H1 (cell line): ENCODE measurements around the gene MPP3. TPM values are rescaled to one million over a fixed set of nuclear protein-coding genes. Genes with fewer than 3 reads are reported as not detected.
A peak's percentile ranks its signal among the peaks of the same experiment; 100 is the strongest.

Experiments used
- CTCF ChIA-PET: fragments of 300-600 bp; sonication (Branson Sonifier 250); formaldehyde crosslinking; loops from one replicate; lab custom pipeline; 2021; ENCODE audit not compliant: partially characterized antibody; lab: Charles Lee
- POLR2A ChIA-PET: fragments of 300-600 bp; sonication (Branson Sonifier 250); formaldehyde crosslinking; loops from one replicate; lab custom pipeline; 2021; ENCODE audit warnings: inconsistent platforms; ENCODE audit not compliant: partially characterized antibody; lab: Charles Lee
- DNase-seq, 2 experiments: peaks; one replicate each; pipeline versions ENCODE4 v3.0.0 to v3.0.0-alpha.2; 2010 to 2022; ENCODE audit warnings: low spot score in 2 of 2, low read depth in 1 of 2, mixed read lengths in 1 of 2
- FAIRE-seq: peaks from 2 replicates; lab custom pipeline; 2011; peaks lifted over from hg19 to GRCh38; lab: Jason Lieb, UNC
- H2AFZ ChIP-seq: 2 replicates; pipeline ENCODE4 v1.8.1; 2012; ENCODE audit warnings: low read length, inconsistent platforms
- H2AK5ac ChIP-seq: 2 replicates; pipeline ENCODE4 v1.6.1; 2013; ENCODE audit warnings: low read depth, low read length
- H2BK120ac ChIP-seq: replicated peaks from 2 replicates; pipeline ENCODE3; 2013; ENCODE audit warnings: low read depth, low read length, inconsistent platforms
- H2BK12ac ChIP-seq: 2 replicates; pipeline ENCODE4 v1.6.1; 2013; ENCODE audit warnings: low read depth, low read length
- H2BK15ac ChIP-seq: 2 replicates; pipeline ENCODE4 v1.6.1; 2013; ENCODE audit warnings: low read length
- H2BK20ac ChIP-seq: 2 replicates; pipeline ENCODE4 v1.6.1; 2013; ENCODE audit warnings: low read length
- H2BK5ac ChIP-seq: 2 replicates; pipeline ENCODE4 v1.6.1; 2013; ENCODE audit warnings: low read depth, low read length
- H3K14ac ChIP-seq: 2 replicates; pipeline ENCODE4 v1.6.1; 2013; ENCODE audit warnings: inconsistent platforms; ENCODE audit not compliant: insufficient read length
- H3K18ac ChIP-seq: 2 replicates; pipeline ENCODE4 v1.6.1; 2013; ENCODE audit warnings: low read length; ENCODE audit errors: extremely low read depth
- H3K23ac ChIP-seq: 2 replicates; pipeline ENCODE4 v1.6.1; 2013; ENCODE audit warnings: inconsistent platforms; ENCODE audit not compliant: insufficient read length
- H3K23me2 ChIP-seq: 2 replicates; pipeline ENCODE4 v1.6.1; 2013; ENCODE audit warnings: low read depth, low read length
- H3K27ac ChIP-seq: 2 replicates; pipeline ENCODE4 v1.6.1; 2011; ENCODE audit warnings: low read depth, low read length, inconsistent platforms
- H3K27me3 ChIP-seq, 4 experiments: replicated peaks in 1 of 4; 1 replicate in 1 of 4; 2 replicates in 3 of 4; pipeline versions ENCODE4 v1.6.1 to v1.8.1; 2011 to 2013; ENCODE audit warnings: low read length in 3 of 4, mild to moderate bottlenecking in 3 of 4, inconsistent platforms in 2 of 4, mixed read lengths in 2 of 4, moderate library complexity in 1 of 4; ENCODE audit not compliant: control insufficient read depth in 3 of 4, insufficient read depth in 3 of 4; ENCODE audit errors: extremely low read depth in 1 of 4
- H3K36me3 ChIP-seq, 4 experiments: 2 replicates each; pipeline versions ENCODE4 v1.6.1 to v1.8.1; 2011 to 2013; ENCODE audit warnings: mild to moderate bottlenecking in 4 of 4, low read length in 3 of 4, moderate library complexity in 2 of 4, control low read depth in 1 of 4, inconsistent platforms in 1 of 4; ENCODE audit not compliant: insufficient read depth in 4 of 4, control insufficient read depth in 2 of 4
- H3K4ac ChIP-seq: replicated peaks from 2 replicates; pipeline ENCODE3; 2013; ENCODE audit warnings: low read length, low read depth, mixed read lengths, inconsistent platforms; ENCODE audit not compliant: insufficient read length
- H3K4me1 ChIP-seq, 4 experiments: replicated peaks in 1 of 4; 1 replicate in 1 of 4; 2 replicates in 3 of 4; pipeline versions ENCODE4 v1.6.1 to v1.8.1; 2011 to 2013; ENCODE audit warnings: low read length in 3 of 4, inconsistent platforms in 2 of 4, mixed read lengths in 1 of 4; ENCODE audit not compliant: insufficient read depth in 4 of 4, control insufficient read depth in 3 of 4
- H3K4me2 ChIP-seq, 2 experiments: 2 replicates each; pipeline versions ENCODE4 v1.6.1 to v1.8.1; 2011 to 2013; ENCODE audit warnings: low read depth in 2 of 2, low read length in 2 of 2, control low read depth in 1 of 2, inconsistent platforms in 1 of 2, mild to moderate bottlenecking in 1 of 2; ENCODE audit not compliant: insufficient read depth in 1 of 2
- H3K4me3 ChIP-seq, 4 experiments: fragments of 200-600, 300-600 bp in 1 of 4; sonication (generic), shearing (Covaris generic), sonication (Bioruptor Twin) in 1 of 4; 2 replicates each; pipeline versions ENCODE4 v1.5.1 to v1.8.1; 2011 to 2016; ENCODE audit warnings: low read length in 4 of 4, low read depth in 3 of 4, control low read depth in 2 of 4, inconsistent platforms in 2 of 4, mild to moderate bottlenecking in 2 of 4, mixed read lengths in 1 of 4, moderate library complexity in 1 of 4; ENCODE audit not compliant: insufficient read depth in 2 of 4; ENCODE audit errors: extremely low read depth in 1 of 4
- H3K56ac ChIP-seq: replicated peaks from 2 replicates; pipeline ENCODE3; 2013; ENCODE audit warnings: low read depth, mild to moderate bottlenecking, mixed read lengths, low read length, inconsistent platforms; ENCODE audit not compliant: insufficient read length
- H3K79me1 ChIP-seq: 2 replicates; pipeline ENCODE4 v1.6.1; 2013; ENCODE audit warnings: low read depth, low read length, control low read depth
- H3K79me2 ChIP-seq, 2 experiments: 2 replicates each; pipeline versions ENCODE4 v1.6.1 to v1.8.1; 2012 to 2013; ENCODE audit warnings: low read length in 2 of 2, mild to moderate bottlenecking in 2 of 2, inconsistent platforms in 1 of 2; ENCODE audit not compliant: insufficient read depth in 2 of 2, control insufficient read depth in 1 of 2
- H3K9ac ChIP-seq, 4 experiments: replicated peaks in 1 of 4; 1 replicate in 1 of 4; 2 replicates in 3 of 4; pipeline versions ENCODE4 v1.6.1 to v1.8.1; 2011 to 2013; ENCODE audit warnings: low read depth in 3 of 4, low read length in 3 of 4, control low read depth in 2 of 4, mild to moderate bottlenecking in 2 of 4, moderate library complexity in 2 of 4, inconsistent platforms in 1 of 4; ENCODE audit errors: extremely low read depth in 1 of 4
- H3K9me3 ChIP-seq, 2 experiments: 2 replicates each; pipeline versions ENCODE4 v1.6.1 to v1.8.1; 2012 to 2013; ENCODE audit warnings: mild to moderate bottlenecking in 2 of 2, moderate library complexity in 2 of 2, control low read depth in 1 of 2, inconsistent platforms in 1 of 2, low read depth in 1 of 2, low read length in 1 of 2, mixed read lengths in 1 of 2; ENCODE audit not compliant: insufficient read depth in 2 of 2
- H4K20me1 ChIP-seq, 2 experiments: replicated peaks in 1 of 2; 2 replicates each; pipeline versions ENCODE3 to v1.8.1; 2011 to 2013; ENCODE audit warnings: inconsistent platforms in 2 of 2, low read length in 2 of 2, mild to moderate bottlenecking in 1 of 2; ENCODE audit not compliant: insufficient read depth in 2 of 2, control insufficient read depth in 1 of 2
- H4K5ac ChIP-seq: 2 replicates; pipeline ENCODE4 v1.6.1; 2013; ENCODE audit warnings: low read length, low read depth, mixed read lengths, inconsistent platforms; ENCODE audit not compliant: insufficient read length
- H4K8ac ChIP-seq: 2 replicates; pipeline ENCODE4 v1.8.0; 2013; ENCODE audit warnings: mild to moderate bottlenecking, moderate library complexity, low read length, inconsistent platforms; ENCODE audit not compliant: insufficient read depth; ENCODE audit errors: extremely low read depth
- H4K91ac ChIP-seq: replicated peaks from 2 replicates; pipeline ENCODE3; 2013; ENCODE audit warnings: low read length, mixed read lengths, inconsistent platforms; ENCODE audit not compliant: insufficient read length
- ASH2L ChIP-seq: fragments of 200-600, 300-600 bp; sonication (generic); IDR thresholded peaks from one replicate; pipeline ENCODE4 v1.7.1; 2017; ENCODE audit warnings: low read length
- CREB1 ChIP-seq: IDR thresholded peaks from 2 replicates; pipeline ENCODE4 v1.6.1; 2012; ENCODE audit warnings: inconsistent platforms
- EGR1 ChIP-seq: IDR thresholded peaks from 2 replicates; pipeline ENCODE4 v1.6.1; 2011; ENCODE audit warnings: low read depth, low read length, borderline replicate concordance
- KDM1A ChIP-seq: fragments of 200-600, 300-600 bp; sonication (generic); IDR thresholded peaks from 2 replicates; pipeline ENCODE4 v1.7.1; 2016; ENCODE audit warnings: mild to moderate bottlenecking, low read length, borderline replicate concordance
- KDM5A ChIP-seq: fragments of 200-600 bp; IDR thresholded peaks from 2 replicates; pipeline ENCODE4 v1.7.1; 2012; ENCODE audit warnings: mild to moderate bottlenecking, low read length, inconsistent platforms, mixed read lengths
- RFX5 ChIP-seq: IDR thresholded peaks from 2 replicates; pipeline ENCODE4 v1.6.1; 2011; ENCODE audit warnings: low read depth, low read length, improper control_type of control experiment, borderline replicate concordance
- ZNF274 ChIP-seq: IDR thresholded peaks from 2 replicates; pipeline ENCODE4 v1.7.0; 2012; ENCODE audit warnings: low read length, borderline replicate concordance; ENCODE audit errors: extremely low read depth
- WGBS, 2 experiments: shearing (Covaris generic) in 1 of 2; methylation state at CpG; one replicate each; pipeline versions ENCODE4 v1.1.6 to v1.1.7; 2013 to 2015; ENCODE audit warnings: low lambda C conversion rate in 2 of 2, mixed read lengths in 2 of 2, inconsistent platforms in 1 of 2, low coverage in 1 of 2, missing lambda C conversion rate in 1 of 2; ENCODE audit not compliant: insufficient replicate concordance in 2 of 2, insufficient coverage in 1 of 2, insufficient read length in 1 of 2; ENCODE audit errors: extremely low coverage in 1 of 2, missing lambda C conversion rate in 1 of 2; 5-methylcytosine and 5-hydroxymethylcytosine counted together
- polyA plus RNA-seq, 7 experiments: library from polyadenylated mRNA; depleted of rRNA in 3 of 7; stranded (reverse) in 5 of 7; unstranded in 2 of 7; fragments of >200 nt in 5 of 7; fragments of 200-250 nt in 2 of 7; gene quantifications; 1 replicate in 5 of 7; 2 replicates in 1 of 7; 4 replicates in 1 of 7; pipeline versions ENCODE4 v1.2.1 to v1.2.3, GENCODE V29; 2011 to 2013; ENCODE audit warnings: missing spikeins in 2 of 7, mixed read lengths in 2 of 7
- total RNA-seq: library from RNA; stranded (reverse); fragmentation: NEBNext Ultra II Directional; extraction: Animal tissue kit (Norgen Biotek cat#: 25700); gene quantifications from 2 replicates; pipeline ENCODE4 v1.2.1, GENCODE V29; 2021

Gene MPP3
- total and polyA plus RNA-seq, 2 of the 8 experiments (the other 6 are each of a cell fraction or from before 2014, with no cell fraction given), result 3.1 to 6.1 TPM

- Histone ChIP-seq H3K27me3 (peaks cover 0 to 7% (median 6%) of the 10 kb centered on the region in 4 experiments; a peak in 6 of 7 replicates), H3K36me3 (no peaks in the 10 kb centered on the region; a peak in 1 of 8 replicates), H3K9me3 (no peaks in the 10 kb centered on the region), H2AK5ac (no peak within 1 kb of the TSS), H4K8ac (no peak within 1 kb of the TSS), H4K91ac (no peak within 1 kb of the TSS), H3K79me2 (peaks cover 0 to 5% of the 10 kb centered on the region in 2 experiments; a peak in 2 of 4 replicates), H3K23ac (no peak within 1 kb of the TSS), H3K14ac (no peak within 1 kb of the TSS), H3K23me2 (no peaks in the 10 kb centered on the region), H2BK120ac (no peak within 1 kb of the TSS), H3K79me1 (peaks cover 3% of the 10 kb centered on the region; the same call in 1 of the 2 replicates), H3K4me3 (peak within 1 kb of the TSS; percentile 56 to 97 (median 80)), H3K56ac (no peak within 1 kb of the TSS), H3K4me2 (peak within 1 kb of the TSS; percentile 63 to 64), H3K9ac (peak within 1 kb of the TSS in 1 of 4 experiments; percentile 94; a peak in 1 of 7 replicates), H2AFZ (no peak within 1 kb of the TSS; the same call in 1 of the 2 replicates), H2BK5ac (no peak within 1 kb of the TSS), H2BK15ac (no peak within 1 kb of the TSS), H4K5ac (no peak within 1 kb of the TSS), H4K20me1 (peaks cover 2 to 4% of the 10 kb centered on the region in 2 experiments), H3K4ac (no peak within 1 kb of the TSS), H3K27ac (no peak within 1 kb of the TSS), H3K4me1 (peaks cover 0 to 6% (median 4%) of the 10 kb centered on the region in 4 experiments; a peak in 5 of 7 replicates), H2BK12ac (peak within 1 kb of the TSS; percentile 51; the same call in 1 of the 2 replicates), H2BK20ac (no peak within 1 kb of the TSS), H3K18ac (no peak within 1 kb of the TSS)
- POLR2A ChIA-PET, result interaction anchor here (0.8 to 1.3 kb wide), 2 partner anchors 10 to 51 kb away, joined by 3 read pairs; no protein-coding TSS in a partner anchor
- DNase-seq, result no peak
- WGBS, 2 experiments, result 77% methylated on average over 7 of the region's 7 CpGs; no CpG with 5 or more reads in 1 of the 2 experiments
- no peak for FAIRE-seq
- no peak for TF ChIP-seq KDM5A
- TF ChIP-seq RFX5, result no peak
- no peak for TF ChIP-seq ASH2L
- no peak for TF ChIP-seq KDM1A
- TF ChIP-seq CREB1, result no peak
- no peak for TF ChIP-seq EGR1
- no peak for TF ChIP-seq ZNF274
- CTCF ChIA-PET, result interaction anchor here (1.1 to 1.6 kb wide), 4 partner anchors 10 to 136 kb away, joined by 3 to 7 read pairs (median 5); partner anchors contain the start of gene CD300LG
These were observed 52.8 kb downstream of the MPP3 start, which contains the start of gene CFAP97D1 for GRCh38 chr17:43780135-43780534. CFAP97D1 (plus strand) TSS chr17:43780435; CDS start chr17:43780463, 28 bp downstream.
